ENCODE data around the gene CHMP6.

DNA sequence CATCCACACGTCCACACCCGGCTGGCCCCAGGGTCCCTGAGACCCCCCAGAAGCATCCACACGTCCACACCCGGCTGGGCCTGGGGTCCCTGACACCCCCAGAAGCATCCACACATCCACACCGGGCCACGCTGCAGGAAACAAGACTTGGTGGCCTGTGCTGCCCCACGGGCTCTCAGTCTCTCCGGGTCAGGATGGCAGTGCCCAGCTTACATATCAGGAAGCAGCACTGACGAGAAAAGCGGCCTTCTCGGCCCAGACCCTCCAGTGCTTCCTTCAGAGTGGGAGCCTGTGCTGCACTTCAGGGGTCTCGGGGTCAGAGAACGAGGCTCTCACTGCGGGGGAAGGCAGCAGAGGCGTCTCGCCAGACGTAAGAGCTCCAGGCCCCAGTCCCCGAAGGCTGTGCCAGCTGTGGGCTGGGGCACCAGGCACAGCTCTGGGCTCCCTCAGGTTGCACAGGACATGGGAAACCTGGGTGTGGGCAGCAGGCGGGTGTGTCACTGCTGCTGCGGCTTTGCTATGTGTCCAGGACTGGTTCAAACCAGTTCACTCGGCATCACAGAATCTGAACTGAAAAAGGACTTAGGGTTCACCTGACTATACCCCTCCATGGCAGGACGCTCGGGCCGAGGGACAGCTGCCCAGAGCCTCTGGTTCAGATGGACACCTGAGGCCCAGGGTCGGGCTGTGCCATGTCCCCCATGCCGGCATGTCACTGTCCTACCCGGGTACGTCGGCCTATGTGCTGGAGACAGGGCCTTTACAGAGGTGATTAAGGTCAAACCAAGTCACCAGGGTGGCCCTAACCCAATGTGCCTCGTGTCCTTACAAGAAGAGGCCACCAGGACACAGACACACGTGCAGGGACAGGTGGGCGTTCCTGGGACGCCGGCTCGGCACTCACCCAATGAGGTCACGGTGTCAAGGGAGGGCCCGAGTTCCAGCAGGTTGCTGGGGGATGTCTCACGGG is 40.2 kb upstream of the CHMP6 start:
- TF ChIP-seq, protein P1, sequence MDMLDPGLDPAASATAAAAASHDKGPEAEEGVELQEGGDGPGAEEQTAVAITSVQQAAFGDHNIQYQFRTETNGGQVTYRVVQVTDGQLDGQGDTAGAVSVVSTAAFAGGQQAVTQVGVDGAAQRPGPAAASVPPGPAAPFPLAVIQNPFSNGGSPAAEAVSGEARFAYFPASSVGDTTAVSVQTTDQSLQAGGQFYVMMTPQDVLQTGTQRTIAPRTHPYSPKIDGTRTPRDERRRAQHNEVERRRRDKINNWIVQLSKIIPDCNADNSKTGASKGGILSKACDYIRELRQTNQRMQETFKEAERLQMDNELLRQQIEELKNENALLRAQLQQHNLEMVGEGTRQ (CRISPR knock-in tag; IDR thresholded peaks at IDR 0.05), result no peak
- TF ChIP-seq SP1 (CRISPR knock-in tag; conservative IDR thresholded peaks at IDR 0.05), result no peak

All from WTC11 (cell line).